ENCODE data around the gene ITFG1. TPM values are rescaled to one million over a fixed set of nuclear protein-coding genes. Genes with fewer than 3 reads are reported as not detected.
"Not testable (repeated sequence)": the region's sequence is repeated elsewhere in the genome, so short reads cannot be mapped to it uniquely, and the experiment has no call there.

ITFG1 gene
- total RNA-seq, 1 experiment from 2014 or later = 27.5 TPM

- no peaks in the 10 kb centered on the region for H3K36me3 ChIP-seq
- no peaks in the 10 kb centered on the region for H3K27me3 ChIP-seq
- H3K9me3 ChIP-seq (replicated peaks) = no peaks in the 10 kb centered on the region
- H3K4me3 ChIP-seq = no peak overlapping the region
- H3K4me1 ChIP-seq = no peaks in the 10 kb centered on the region
- no peak for DNase-seq
- H3K27ac ChIP-seq = no peak overlapping the region
These were observed 299.4 kb downstream of the ITFG1 start for GRCh38 chr16:47161464-47161863.

- Histone ChIP-seq H3K36me3 (no peaks in the 10 kb centered on the region), H3K27ac (no peak overlapping the region), H3K9me3 (replicated peaks) (no peaks in the 10 kb centered on the region), H3K27me3 (no peaks in the 10 kb centered on the region), H3K4me3 (no peak overlapping the region), H3K4me1 (no peaks in the 10 kb centered on the region)
- DNase-seq = peak in 1 of 2 experiments; percentile 7
These were observed 300.4 kb downstream of the ITFG1 start for GRCh38 chr16:47160422-47160821.

- no peaks in the 10 kb centered on the region for H3K36me3 ChIP-seq
- no peak overlapping the region for H3K4me3 ChIP-seq
- no peaks in the 10 kb centered on the region for H3K9me3 ChIP-seq (replicated peaks)
- no peaks in the 10 kb centered on the region for H3K27me3 ChIP-seq
- no peak overlapping the region for H3K27ac ChIP-seq
- DNase-seq = no peak
- H3K4me1 ChIP-seq = no peaks in the 10 kb centered on the region
These were observed 301.9 kb downstream of the ITFG1 start for GRCh38 chr16:47158992-47159391.

- Histone ChIP-seq H3K27me3 (no peaks in the 10 kb centered on the region), H3K9me3 (replicated peaks) (no peaks in the 10 kb centered on the region), H3K4me1 (no peaks in the 10 kb centered on the region), H3K27ac (no peak overlapping the region), H3K4me3 (no peak overlapping the region), H3K36me3 (no peaks in the 10 kb centered on the region)
- DNase-seq = no peak
These were observed 304.1 kb downstream of the ITFG1 start for GRCh38 chr16:47156680-47157215.

GRCh38 chr16:47152501-47152900, 308.4 kb downstream of the ITFG1 start:
- not testable (repeated sequence) for H3K27me3 ChIP-seq; H3K9me3 ChIP-seq (replicated peaks); H3K4me1 ChIP-seq; H3K36me3 ChIP-seq; H3K27ac ChIP-seq; DNase-seq; H3K4me3 ChIP-seq

- no peak overlapping the region for H3K4me3 ChIP-seq
- no peaks in the 10 kb centered on the region for H3K9me3 ChIP-seq (replicated peaks)
- DNase-seq = no peak
- H3K27me3 ChIP-seq = no peaks in the 10 kb centered on the region
- H3K27ac ChIP-seq = no peak overlapping the region
- H3K4me1 ChIP-seq = no peaks in the 10 kb centered on the region
- no peaks in the 10 kb centered on the region for H3K36me3 ChIP-seq
These were observed 310.8 kb downstream of the ITFG1 start for GRCh38 chr16:47150067-47150466.

GRCh38 chr16:47144559-47144877, 316.3 kb downstream of the ITFG1 start:
- Histone ChIP-seq H3K9me3 (replicated peaks) (no peaks in the 10 kb centered on the region), H3K27me3 (no peaks in the 10 kb centered on the region), H3K27ac (no peak overlapping the region), H3K4me3 (peak overlapping the region; percentile 70), H3K36me3 (no peaks in the 10 kb centered on the region), H3K4me1 (no peaks in the 10 kb centered on the region)
- no peak for DNase-seq

- Histone ChIP-seq H3K9me3 (replicated peaks) (no peaks in the 10 kb centered on the region), H3K27ac (peak within 1 kb of the TSS; percentile 37; the same call in 1 of the 2 replicates), H3K36me3 (no peaks in the 10 kb centered on the region), H3K27me3 (no peaks in the 10 kb centered on the region), H3K4me3 (peak within 1 kb of the TSS; percentile 70), H3K4me1 (no peaks in the 10 kb centered on the region)
- peak; percentile 42 to 56 for DNase-seq
These were observed 316.9 kb downstream of the ITFG1 start, which contains the start of gene NETO2 for GRCh38 chr16:47143677-47144558. Gene NETO2, minus strand, starts transcription at chr16:47143945. Its CDS starts 333 bp downstream, at chr16:47143612.

- Histone ChIP-seq H3K27me3 (no peaks in the 10 kb centered on the region), H3K9me3 (replicated peaks) (no peaks in the 10 kb centered on the region), H3K4me1 (no peaks in the 10 kb centered on the region), H3K27ac (peak overlapping the region; percentile 37; the same call in 1 of the 2 replicates), H3K36me3 (no peaks in the 10 kb centered on the region), H3K4me3 (peak overlapping the region; percentile 70)
- DNase-seq = peak; percentile 62 to 80
These were observed 317.8 kb downstream of the ITFG1 start for GRCh38 chr16:47142821-47143676.

- DNase-seq = no peak
- H3K4me3 ChIP-seq = peak overlapping the region; percentile 70
- H3K9me3 ChIP-seq (replicated peaks) = no peaks in the 10 kb centered on the region
- no peak overlapping the region for H3K27ac ChIP-seq
- no peaks in the 10 kb centered on the region for H3K36me3 ChIP-seq
- no peaks in the 10 kb centered on the region for H3K4me1 ChIP-seq
- no peaks in the 10 kb centered on the region for H3K27me3 ChIP-seq
These were observed 318.4 kb downstream of the ITFG1 start for GRCh38 chr16:47142486-47142820.

- Histone ChIP-seq H3K27me3 (no peaks in the 10 kb centered on the region), H3K27ac (no peak overlapping the region), H3K4me1 (no peaks in the 10 kb centered on the region), H3K36me3 (no peaks in the 10 kb centered on the region), H3K9me3 (replicated peaks) (no peaks in the 10 kb centered on the region), H3K4me3 (peak overlapping the region; percentile 70)
- DNase-seq = peak; percentile 78 to 90
These were observed 318.9 kb downstream of the ITFG1 start for GRCh38 chr16:47141773-47142485.

GRCh38 chr16:47140686-47141085, 320.2 kb downstream of the ITFG1 start:
- DNase-seq = no peak
- no peaks in the 10 kb centered on the region for H3K4me1 ChIP-seq
- no peaks in the 10 kb centered on the region for H3K9me3 ChIP-seq (replicated peaks)
- H3K4me3 ChIP-seq = no peak overlapping the region
- no peaks in the 10 kb centered on the region for H3K27me3 ChIP-seq
- H3K36me3 ChIP-seq = no peaks in the 10 kb centered on the region
- H3K27ac ChIP-seq = no peak overlapping the region

GRCh38 chr16:47139561-47140185, 321.2 kb downstream of the ITFG1 start:
- H3K9me3 ChIP-seq (replicated peaks) = no peaks in the 10 kb centered on the region
- DNase-seq = no peak
- no peak overlapping the region for H3K4me3 ChIP-seq
- no peak overlapping the region for H3K27ac ChIP-seq
- no peaks in the 10 kb centered on the region for H3K36me3 ChIP-seq
- no peaks in the 10 kb centered on the region for H3K4me1 ChIP-seq
- no peaks in the 10 kb centered on the region for H3K27me3 ChIP-seq

- not testable (repeated sequence) for H3K27me3 ChIP-seq; DNase-seq; H3K4me1 ChIP-seq; H3K27ac ChIP-seq; H3K9me3 ChIP-seq (replicated peaks); H3K4me3 ChIP-seq; H3K36me3 ChIP-seq
These were observed 322.9 kb downstream of the ITFG1 start for GRCh38 chr16:47137925-47138324.

Data from SJCRH30 (cell line).